Measurements from ENCODE around the gene FOSB. TPM values are rescaled to one million over a fixed set of nuclear protein-coding genes. Genes with fewer than 3 reads are reported as not detected.

The FOSB gene
- total and polyA plus RNA-seq, 9 of the 15 experiments (the other 6 are each of a cell fraction or from before 2014, with no cell fraction given) = 0.11 to 2.7 (median 0.73) TPM

GRCh38 chr19:45515081-45515624 lies 47.4 kb downstream of the FOSB start (continued):
- no peak for TF ChIP-seq STAT6 (CRISPR knock-in tag; IDR thresholded peaks at IDR 0.05)
- no peak for TF ChIP-seq ZNF644 (tag; IDR thresholded peaks at IDR 0.05; ENCODE audit: low read depth)
- no peak for TF ChIP-seq PHF20 (IDR thresholded peaks at IDR 0.05; ENCODE audit: partially characterized antibody)
- TF ChIP-seq ZNF589 (CRISPR knock-in tag; IDR thresholded peaks at IDR 0.05; ENCODE audit: low read depth) = peak; percentile 62; the same call in 1 of the 2 replicates

GRCh38 chr19:45515807-45516401 lies 48.1 kb downstream of the FOSB start:
- H3K4me1 ChIP-seq (replicated peaks in 1 of 2; ENCODE audit: control insufficient read depth in 2 of 2, insufficient read depth in 2 of 2, low read length in 2 of 2) = peaks cover 39 to 41% of the 10 kb centered on the region in 2 experiments
- H3K79me2 ChIP-seq (ENCODE audit: control insufficient read depth, insufficient read depth, low read length) = peaks cover 64% of the 10 kb centered on the region
- no TSS peak for BruUV-seq (replicated peaks)
- in situ Hi-C loops (cut with MboI) = no loop called here
- ChIA-PET POLR2A (interaction anchor here (0.6 to 1.6 kb wide), 9 partner anchors 8 to 201 kb away, joined by 3 to 8 read pairs (median 3); no protein-coding TSS in a partner anchor), CTCF (ENCODE audit: low intra/inter-chr PET ratio) (no interaction called here)
- 77% methylated on average over 9 of the region's 9 CpGs for WGBS (ENCODE audit: insufficient coverage, low coverage, missing lambda C conversion rate)
- no peak overlapping the region for H3K4me3 ChIP-seq
- peaks cover 90% of the 10 kb centered on the region for H3K36me3 ChIP-seq (ENCODE audit: control insufficient read depth, insufficient read depth, low read length)
- peaks cover 5% of the 10 kb centered on the region for H4K20me1 ChIP-seq (replicated peaks; ENCODE audit: control insufficient read depth, insufficient read depth, low read length)
- peak in 2 of 4 experiments; percentile 15 for DNase-seq (ENCODE audit: extremely low read depth in 1 of 4, low spot score in 3 of 4)
- peak overlapping the region; percentile 73 for H3K27ac ChIP-seq (ENCODE audit: extremely low read depth, low read depth, low read length)
- no peak overlapping the region for H2AFZ ChIP-seq (ENCODE audit: low read depth, low read length)
- no peaks in the 10 kb centered on the region for H3K9me1 ChIP-seq (ENCODE audit: control insufficient read depth, insufficient read depth, low read length)
- FAIRE-seq = no peak
- H3K4me2 ChIP-seq (ENCODE audit: insufficient read depth, low read length) = peak overlapping the region; percentile 23; the same call in 1 of the 2 replicates
- no peak; the same call in 2 of the 3 replicates for ATAC-seq
- intact Hi-C loops (cut with micrococcal nuclease) = no loop called here
- TF ChIP-seq MTA2 (IDR thresholded peaks at IDR 0.05; ENCODE audit: low read depth) = no peak
- 0 out of 2 replicates have a peak, but pooled peaks have one; percentile 38 for TF ChIP-seq ZHX1 (conservative IDR thresholded peaks at IDR 0.05; ENCODE audit: low read length)
- peak; percentile 47; the same call in 1 of the 2 replicates for TF ChIP-seq USF1 (CRISPR knock-in tag; IDR thresholded peaks at IDR 0.05)
- TF ChIP-seq ZNF140 (CRISPR knock-in tag; IDR thresholded peaks at IDR 0.05) = no peak
- peak; percentile 54; the same call in 1 of the 2 replicates for TF ChIP-seq RBFOX2 (IDR thresholded peaks at IDR 0.05; ENCODE audit: low read depth, low read length)
- peak; percentile 52; the same call in 1 of the 2 replicates for TF ChIP-seq POLR2G (IDR thresholded peaks at IDR 0.05; ENCODE audit: low read depth, low read length)
- no peaks in the 10 kb centered on the region for H3K9me3 ChIP-seq (replicated peaks; ENCODE audit: control insufficient read depth, insufficient read depth, low read depth, low read length)
- no peaks in the 10 kb centered on the region for H3K27me3 ChIP-seq (ENCODE audit: control insufficient read depth in 2 of 2, insufficient read depth in 2 of 2, low read length in 2 of 2)
- H3K9ac ChIP-seq (ENCODE audit: insufficient read depth in 1 of 2, low read depth in 2 of 2, low read length in 2 of 2) = peak overlapping the region; percentile 29 to 84; a peak in 3 of 4 replicates
